IMR-90 (cell line): ENCODE measurements around the gene PCYOX1L. TPM values are rescaled to one million over a fixed set of nuclear protein-coding genes. Genes with fewer than 3 reads are reported as not detected.

Source experiments
- ATAC-seq: fragments of 200-7000 bp; cut with Tn5 transposase; 2 replicates; pipeline ENCODE4 v1.9.1; 2020; ENCODE audit warnings: low read depth, mild to moderate bottlenecking, moderate library complexity
- BruUV-seq: library from RNA; stranded (reverse); fragments of 400-500 nt; replicated peaks from 2 replicates; lab custom pipeline; 2021; lab: Mats Ljungman, UMichigan
- CTCF ChIA-PET: fragments of 300-600 bp; formaldehyde crosslinking; extraction: SDS; loops from one replicate; lab custom pipeline; 2021; ENCODE audit warnings: antibody characterized with exemption; lab: Yijun Ruan, JAX
- POLR2A ChIA-PET: fragments of 300-600 bp; sonication (Branson Sonifier 250); formaldehyde crosslinking; loops from one replicate; lab custom pipeline; 2022; ENCODE audit warnings: antibody characterized with exemption; ENCODE audit not compliant: unreplicated experiment; lab: Charles Lee
- DNase-seq: peaks from one replicate; pipeline ENCODE4 v3.0.0; 2013
- H2AFZ ChIP-seq: replicated peaks from 2 replicates; pipeline ENCODE3; 2013; ENCODE audit warnings: low read length, mild to moderate bottlenecking; ENCODE audit not compliant: poor library complexity
- H2AK5ac ChIP-seq: 2 replicates; pipeline ENCODE4 v1.6.1; 2013; ENCODE audit warnings: low read depth, low read length, inconsistent platforms
- H2AK9ac ChIP-seq: replicated peaks from 2 replicates; pipeline ENCODE3; 2013; ENCODE audit warnings: mild to moderate bottlenecking, low read depth, low read length, moderate library complexity; ENCODE audit not compliant: poor library complexity
- H2BK120ac ChIP-seq: 2 replicates; pipeline ENCODE4 v1.6.1; 2013; ENCODE audit warnings: low read depth, low read length, inconsistent platforms
- H2BK15ac ChIP-seq: 3 replicates; pipeline ENCODE4 v1.6.1; 2013; ENCODE audit warnings: low read depth, low read length, inconsistent platforms
- H2BK20ac ChIP-seq: 2 replicates; pipeline ENCODE4 v1.6.1; 2013; ENCODE audit warnings: low read depth, mild to moderate bottlenecking, inconsistent platforms, low read length, moderate library complexity
- H2BK5ac ChIP-seq: 2 replicates; pipeline ENCODE4 v1.6.1; 2013; ENCODE audit warnings: mild to moderate bottlenecking, low read depth, low read length, inconsistent platforms; ENCODE audit not compliant: poor library complexity, severe bottlenecking
- H3K14ac ChIP-seq: replicated peaks from 2 replicates; pipeline ENCODE4 v1.6.1; 2013; ENCODE audit warnings: low read depth, low read length, inconsistent platforms
- H3K18ac ChIP-seq: 2 replicates; pipeline ENCODE4 v1.6.1; 2013; ENCODE audit warnings: low read depth, low read length, control low read depth
- H3K23ac ChIP-seq: 2 replicates; pipeline ENCODE4 v1.6.1; 2013; ENCODE audit warnings: low read depth, low read length, inconsistent platforms
- H3K27ac ChIP-seq: 2 replicates; pipeline ENCODE4 v1.5.1; 2013; ENCODE audit warnings: mild to moderate bottlenecking, control low read depth, low read length; ENCODE audit not compliant: insufficient read depth
- H3K27me3 ChIP-seq: 2 replicates; pipeline ENCODE4 v1.6.1; 2013; ENCODE audit warnings: low read length; ENCODE audit not compliant: control insufficient read depth, insufficient read depth
- H3K36me3 ChIP-seq: 2 replicates; pipeline ENCODE4 v1.6.1; 2013; ENCODE audit warnings: low read length, mixed read lengths; ENCODE audit not compliant: control insufficient read depth, insufficient read depth
- H3K4ac ChIP-seq: 2 replicates; pipeline ENCODE4 v1.6.1; 2013; ENCODE audit warnings: low read depth, low read length, inconsistent platforms
- H3K4me1 ChIP-seq: 2 replicates; pipeline ENCODE4 v1.6.1; 2013; ENCODE audit warnings: low read length, mixed read lengths; ENCODE audit not compliant: control insufficient read depth, insufficient read depth
- H3K4me2 ChIP-seq: 2 replicates; pipeline ENCODE4 v1.6.1; 2013; ENCODE audit warnings: low read depth, mild to moderate bottlenecking, control low read depth, low read length, moderate library complexity
- H3K4me3 ChIP-seq: 2 replicates; pipeline ENCODE4 v1.5.1; 2013; ENCODE audit warnings: low read depth, mild to moderate bottlenecking, control low read depth, low read length, moderate library complexity; ENCODE audit not compliant: insufficient read depth
- H3K56ac ChIP-seq: 2 replicates; pipeline ENCODE4 v1.6.1; 2013; ENCODE audit warnings: low read length, inconsistent platforms; ENCODE audit not compliant: insufficient read depth; ENCODE audit errors: extremely low read depth
- H3K79me1 ChIP-seq, 2 experiments: 2 replicates each; pipeline ENCODE4 v1.6.1; 2013; ENCODE audit warnings: low read length in 2 of 2, inconsistent platforms in 1 of 2, low read depth in 1 of 2
- H3K9ac ChIP-seq: 2 replicates; pipeline ENCODE4 v1.6.1; 2013; ENCODE audit warnings: low read depth, low read length, control low read depth
- H3K9me1 ChIP-seq: 2 replicates; pipeline ENCODE4 v1.6.1; 2013; ENCODE audit warnings: low read length, inconsistent platforms; ENCODE audit not compliant: insufficient read depth
- H3K9me3 ChIP-seq: 2 replicates; pipeline ENCODE4 v1.6.1; 2013; ENCODE audit warnings: low read length; ENCODE audit not compliant: control insufficient read depth, insufficient read depth
- H4K20me1 ChIP-seq: 2 replicates; pipeline ENCODE4 v1.6.1; 2013; ENCODE audit warnings: low read length, inconsistent platforms; ENCODE audit not compliant: insufficient read depth
- H4K5ac ChIP-seq: 2 replicates; pipeline ENCODE4 v1.6.1; 2013; ENCODE audit warnings: mild to moderate bottlenecking, low read depth, low read length, control low read depth
- H4K8ac ChIP-seq, 2 experiments: 2 replicates each; pipeline ENCODE4 v1.6.1; 2013; ENCODE audit warnings: low read depth in 2 of 2, low read length in 2 of 2, control low read depth in 1 of 2, inconsistent platforms in 1 of 2
- H4K91ac ChIP-seq: 2 replicates; pipeline ENCODE4 v1.6.1; 2013; ENCODE audit warnings: low read depth, low read length, inconsistent platforms; ENCODE audit not compliant: insufficient read depth
- BHLHE40 ChIP-seq: fragments of 150-350 bp; IDR thresholded peaks from 2 replicates; pipeline ENCODE4 v1.6.1; 2016; ENCODE audit warnings: mild to moderate bottlenecking, low read depth, low read length
- CEBPB ChIP-seq: IDR thresholded peaks from 2 replicates; pipeline ENCODE4 v1.6.1; 2012; ENCODE audit warnings: low read depth, low read length, improper control_type of control experiment
- CHD1 ChIP-seq: IDR thresholded peaks from 2 replicates; pipeline ENCODE4 v1.6.1; 2012; ENCODE audit warnings: low read depth, low read length, improper control_type of control experiment
- CTCF ChIP-seq: conservative IDR thresholded peaks from 2 replicates; pipeline ENCODE4 v1.5.1; 2012; ENCODE audit warnings: mild to moderate bottlenecking, low read depth, low read length, improper control_type of control experiment
- ELK1 ChIP-seq: fragments of 150-350 bp; IDR thresholded peaks from 2 replicates; pipeline ENCODE4 v1.6.1; 2016; ENCODE audit warnings: low read depth, mild to moderate bottlenecking, low read length, moderate library complexity, borderline replicate concordance
- FOS ChIP-seq: fragments of 150-350 bp; IDR thresholded peaks from 2 replicates; pipeline ENCODE4 v1.6.1; 2016; ENCODE audit warnings: low read depth, low read length
- MAFK ChIP-seq: IDR thresholded peaks from 2 replicates; pipeline ENCODE4 v1.6.1; 2012; ENCODE audit warnings: low read depth, low read length, improper control_type of control experiment
- MAZ ChIP-seq: IDR thresholded peaks from 2 replicates; pipeline ENCODE4 v1.6.1; 2012; ENCODE audit warnings: low read depth, mild to moderate bottlenecking, low read length, improper control_type of control experiment, moderate library complexity, borderline replicate concordance
- MXI1 ChIP-seq: IDR thresholded peaks from 2 replicates; pipeline ENCODE4 v1.6.1; 2012; ENCODE audit warnings: low read depth, mild to moderate bottlenecking, low read length, moderate library complexity, borderline replicate concordance
- NFE2L2 ChIP-seq: fragments of 150-350 bp; IDR thresholded peaks from 2 replicates; pipeline ENCODE4 v1.6.1; 2016; ENCODE audit warnings: low read depth, mild to moderate bottlenecking, low read length
- POLR2A ChIP-seq: IDR thresholded peaks from 2 replicates; pipeline ENCODE4 v1.6.1; 2012; ENCODE audit warnings: mild to moderate bottlenecking, low read depth, low read length
- RAD21 ChIP-seq: IDR thresholded peaks from 2 replicates; pipeline ENCODE4 v1.6.1; 2012; ENCODE audit warnings: low read length, improper control_type of control experiment
- RCOR1 ChIP-seq: IDR thresholded peaks from 2 replicates; pipeline ENCODE4 v1.6.1; 2012; ENCODE audit warnings: mild to moderate bottlenecking, low read length, improper control_type of control experiment; ENCODE audit not compliant: insufficient replicate concordance
- RFX5 ChIP-seq: IDR thresholded peaks from 2 replicates; pipeline ENCODE4 v1.8.0; 2012; ENCODE audit warnings: low read depth, mild to moderate bottlenecking, low read length, moderate library complexity
- SMC3 ChIP-seq: fragments of 150-350 bp; IDR thresholded peaks from 2 replicates; pipeline ENCODE4 v1.6.1; 2016; ENCODE audit warnings: low read depth, mild to moderate bottlenecking, antibody characterized with exemption, low read length, moderate library complexity
- USF2 ChIP-seq: fragments of 150-350 bp; IDR thresholded peaks from 2 replicates; pipeline ENCODE4 v1.6.1; 2017; ENCODE audit warnings: mild to moderate bottlenecking, antibody characterized with exemption, low read length, low read depth
- WGBS, 2 experiments: methylation state at CpG; one replicate each; pipeline versions ENCODE4 v1.1.5 to v1.1.7; 2013; ENCODE audit warnings: missing lambda C conversion rate in 2 of 2; ENCODE audit not compliant: insufficient read length in 1 of 2; ENCODE audit errors: extremely low coverage in 2 of 2; 5-methylcytosine and 5-hydroxymethylcytosine counted together
- dilution Hi-C: fragments of 300-500 bp; cut with HindIII; formaldehyde crosslinking; loops from one replicate; pipeline ENCODE4 v1.14.3; 2018; ENCODE audit warnings: low sequenced_read_pairs; ENCODE audit not compliant: unreplicated experiment
- in situ Hi-C: fragments of 300-500 bp; cut with MboI; formaldehyde crosslinking; loops from 3 replicates; pipeline ENCODE4 v1.14.3; 2019; ENCODE audit warnings: low sequenced_read_pairs, inconsistent platforms, mixed read lengths
- intact Hi-C: fragments of 100-400 bp; cut with micrococcal nuclease; formaldehyde crosslinking; loops from 2 replicates; pipeline ENCODE4 v1.10.0; 2022
- polyA plus RNA-seq, 3 experiments: library from polyadenylated mRNA; depleted of rRNA; stranded (reverse); fragments of >200 nt; gene quantifications; 2 replicates each; pipeline ENCODE4 v1.2.3, GENCODE V29; 2012; ENCODE audit warnings: low replicate concordance in 1 of 3
- total RNA-seq: library from RNA; depleted of rRNA; stranded (reverse); fragments of >200 nt; gene quantifications from 2 replicates; pipeline ENCODE4 v1.2.3, GENCODE V29; 2012

Gene PCYOX1L
- total and polyA plus RNA-seq, 2 of the 4 experiments (the other 2 are of a cell fraction): 7.0 to 14.3 TPM

GRCh38 chr5:149402291-149402690 lies 44.4 kb downstream of the PCYOX1L start:
- H4K20me1 ChIP-seq: peaks cover 10% of the 10 kb centered on the region
- H3K4me2 ChIP-seq: no peak overlapping the region
- ChIA-PET POLR2A (no interaction called here), CTCF (no interaction called here)
- in situ Hi-C loops: no loop called here
- intact Hi-C loops: no loop called here
- no CpG with 5 or more reads among the region's 3 CpGs for WGBS, 2 experiments
- peaks cover 26% of the 10 kb centered on the region for H3K4me1 ChIP-seq
- H2BK20ac ChIP-seq: no peak overlapping the region
- ATAC-seq (no peak), DNase-seq (no peak)
- H2AK5ac ChIP-seq: peak overlapping the region; percentile 57; the same call in 1 of the 2 replicates
- H3K4me3 ChIP-seq: no peak overlapping the region
- H3K9me3 ChIP-seq: no peaks in the 10 kb centered on the region
- no peaks in the 10 kb centered on the region for H3K36me3 ChIP-seq
- H3K79me1 ChIP-seq: peaks cover 7 to 28% of the 10 kb centered on the region in 2 experiments; a peak in 3 of 4 replicates
- H3K9ac ChIP-seq: no peak overlapping the region
- no peak overlapping the region for H3K14ac ChIP-seq
- no peak overlapping the region for H3K18ac ChIP-seq
- no peak overlapping the region for H2BK5ac ChIP-seq
- no peak overlapping the region for H3K27ac ChIP-seq
- no peak overlapping the region for H2AFZ ChIP-seq
- H4K91ac ChIP-seq: peak overlapping the region; percentile 11
- H3K4ac ChIP-seq: 0 out of 2 replicates have a peak overlapping the region, but pooled peaks have one; percentile 19
- H2AK9ac ChIP-seq: no peak overlapping the region
- H3K56ac ChIP-seq: no peak overlapping the region
- H4K5ac ChIP-seq: no peak overlapping the region
- no peak overlapping the region for H3K23ac ChIP-seq
- no TSS peak for BruUV-seq
- peaks cover 12% of the 10 kb centered on the region for H3K9me1 ChIP-seq
- no peak for TF ChIP-seq BHLHE40
- no peak for TF ChIP-seq POLR2A
- TF ChIP-seq RAD21: no peak
- TF ChIP-seq SMC3: no peak
- TF ChIP-seq MAZ: no peak
- TF ChIP-seq CTCF: no peak
- TF ChIP-seq MAFK: no peak
- no peak for TF ChIP-seq MXI1
- TF ChIP-seq CHD1: no peak
- no peak for TF ChIP-seq RFX5
- no peak for TF ChIP-seq NFE2L2
- TF ChIP-seq USF2: no peak
- no peak for TF ChIP-seq FOS
- TF ChIP-seq RCOR1: no peak
- no peak for TF ChIP-seq CEBPB
- no peak for TF ChIP-seq ELK1
- peak overlapping the region; percentile 10; the same call in 1 of the 2 replicates for H2BK120ac ChIP-seq
- H3K27me3 ChIP-seq: no peaks in the 10 kb centered on the region
- peak overlapping the region; percentile 64; the same call in 1 of the 3 replicates for H2BK15ac ChIP-seq
- dilution Hi-C loops: no loop called here
- H4K8ac ChIP-seq: no peak overlapping the region
